HepG2 (cell line): ENCODE data around the gene FGFBP1. TPM values are rescaled to one million over a fixed set of nuclear protein-coding genes. Genes with fewer than 3 reads are reported as not detected.

Experiments
- ATAC-seq: fragments of 200-7000 bp; cut with Tn5 transposase; 3 replicates; pipeline ENCODE4 v1.9.1; 2020; ENCODE audit warnings: mild to moderate bottlenecking, moderate library complexity
- BruUV-seq: library from RNA; stranded (reverse); fragments of 400-500 nt; replicated peaks from 2 replicates; lab custom pipeline; 2021; lab: Mats Ljungman, UMichigan
- CTCF ChIA-PET: fragments of 300-600 bp; formaldehyde crosslinking; extraction: SDS; loops from one replicate; lab custom pipeline; 2021; ENCODE audit warnings: low total read pairs, inconsistent platforms, low intra/inter-chr PET ratio; lab: Yijun Ruan, JAX
- POLR2A ChIA-PET: fragments of 350-600 bp; sonication (Branson Sonifier 250); formaldehyde crosslinking; loops from one replicate; lab custom pipeline; 2020; ENCODE audit warnings: antibody characterized with exemption, inconsistent platforms; lab: Yijun Ruan, JAX
- DNase-seq: peaks from one replicate; pipeline ENCODE4 v3.0.0-alpha.2; 2015; ENCODE audit warnings: low spot score
- FAIRE-seq: peaks from 3 replicates; lab custom pipeline; 2011; peaks lifted over from hg19 to GRCh38; lab: Jason Lieb, UNC
- H2AFZ ChIP-seq: one replicate; pipeline ENCODE4 v1.6.1; 2011; ENCODE audit warnings: low read length, inconsistent platforms
- H3K27ac ChIP-seq: fragments of 300-600 bp; 3 replicates; pipeline ENCODE4 v1.8.0; 2011; ENCODE audit warnings: mixed run types, mild to moderate bottlenecking, mixed read lengths, low read length, inconsistent platforms; ENCODE audit not compliant: insufficient read depth; ENCODE audit errors: extremely low read length
- H3K27me3 ChIP-seq, 2 experiments: fragments of 200-600 bp in 1 of 2; 2 replicates in 1 of 2; 3 replicates in 1 of 2; pipeline versions ENCODE4 v1.6.0 to v1.8.0; 2011; ENCODE audit warnings: low read length in 2 of 2, mild to moderate bottlenecking in 2 of 2, moderate library complexity in 2 of 2, inconsistent platforms in 1 of 2; ENCODE audit not compliant: insufficient read depth in 2 of 2, control insufficient read depth in 1 of 2
- H3K36me3 ChIP-seq, 2 experiments: fragments of 200-600 bp in 1 of 2; replicated peaks in 1 of 2; 2 replicates in 1 of 2; 3 replicates in 1 of 2; pipeline versions ENCODE4 v1.5.1 to v1.8.0; 2011; ENCODE audit warnings: low read length in 2 of 2, inconsistent platforms in 1 of 2; ENCODE audit not compliant: insufficient read depth in 2 of 2, control insufficient read depth in 1 of 2
- H3K4me1 ChIP-seq: 2 replicates; pipeline ENCODE4 v1.5.1; 2012; ENCODE audit warnings: low read length, inconsistent platforms; ENCODE audit not compliant: insufficient read depth
- H3K4me2 ChIP-seq: 2 replicates; pipeline ENCODE4 v1.6.0; 2011; ENCODE audit warnings: low read depth, low read length, inconsistent platforms
- H3K4me3 ChIP-seq, 3 experiments: fragments of 200-600 bp in 1 of 3; sonication (generic), shearing (Covaris generic) in 1 of 3; replicated peaks in 1 of 3; 2 replicates each; pipeline ENCODE4 v1.5.1; 2011 to 2016; ENCODE audit warnings: low read length in 3 of 3, inconsistent platforms in 2 of 3, low read depth in 2 of 3, mild to moderate bottlenecking in 2 of 3, control low read depth in 1 of 3, mixed read lengths in 1 of 3; ENCODE audit not compliant: insufficient read depth in 1 of 3
- H3K79me2 ChIP-seq: one replicate; pipeline ENCODE4 v1.6.1; 2011; ENCODE audit warnings: low read length, inconsistent platforms; ENCODE audit not compliant: insufficient read depth
- H3K9ac ChIP-seq: 2 replicates; pipeline ENCODE4 v1.6.0; 2011; ENCODE audit warnings: mild to moderate bottlenecking, low read depth, low read length, inconsistent platforms; ENCODE audit not compliant: insufficient read depth
- H3K9me3 ChIP-seq: 2 replicates; pipeline ENCODE4 v1.5.1; 2012; ENCODE audit warnings: mild to moderate bottlenecking, low read length
- H4K20me1 ChIP-seq: 2 replicates; pipeline ENCODE4 v1.6.0; 2011; ENCODE audit warnings: inconsistent platforms, mild to moderate bottlenecking, low read length, moderate library complexity; ENCODE audit not compliant: insufficient read depth
- BRCA1 ChIP-seq: sonication (generic); formaldehyde crosslinking; IDR thresholded peaks from 2 replicates; pipeline ENCODE4 v1.4.0; 2020; ENCODE audit warnings: missing genetic modification reagents
- CEBPB ChIP-seq: IDR thresholded peaks from 2 replicates; pipeline ENCODE4 v1.6.1; 2011; ENCODE audit warnings: low read depth, low read length, improper control_type of control experiment, borderline replicate concordance
- CENPBD1 ChIP-seq: sonication (generic); formaldehyde crosslinking; IDR thresholded peaks from 2 replicates; pipeline ENCODE4 v1.8.0; 2022; ENCODE audit warnings: missing genetic modification reagents, low read depth, mild to moderate bottlenecking, borderline replicate concordance
- EEA1 ChIP-seq: sonication (generic); formaldehyde crosslinking; IDR thresholded peaks from 2 replicates; pipeline ENCODE4 v1.5.1; 2020; ENCODE audit warnings: mild to moderate bottlenecking, missing genetic modification reagents, borderline replicate concordance
- FLYWCH1 ChIP-seq: sonication (generic); formaldehyde crosslinking; IDR thresholded peaks from 2 replicates; pipeline ENCODE4 v1.8.1; 2023; ENCODE audit warnings: mild to moderate bottlenecking, missing genetic modification reagents
- FOXM1 ChIP-seq: sonication (generic); formaldehyde crosslinking; IDR thresholded peaks from 2 replicates; pipeline ENCODE4 v1.5.0; 2020; ENCODE audit warnings: missing genetic modification reagents
- JDP2 ChIP-seq: sonication (generic); formaldehyde crosslinking; IDR thresholded peaks from 2 replicates; pipeline ENCODE4 v1.8.1; 2022; ENCODE audit warnings: missing genetic modification reagents, borderline replicate concordance
- NFRKB ChIP-seq: fragments of 450-650 bp; IDR thresholded peaks from 2 replicates; pipeline ENCODE4 v1.6.1; 2017
- NR1H2 ChIP-seq: sonication (generic); formaldehyde crosslinking; IDR thresholded peaks from 2 replicates; pipeline ENCODE4 v1.8.1; 2022; ENCODE audit warnings: low read depth, missing genetic modification reagents, borderline replicate concordance
- RFX3 ChIP-seq: IDR thresholded peaks from 2 replicates; pipeline ENCODE4 v1.6.1; 2016; ENCODE audit warnings: missing biosample characterization, missing genetic modification reagents
- ZC3H13 ChIP-seq: sonication (generic); formaldehyde crosslinking; IDR thresholded peaks from 2 replicates; pipeline ENCODE4 v1.8.1; 2023; ENCODE audit warnings: mild to moderate bottlenecking, missing genetic modification reagents, moderate library complexity
- ZFP91 ChIP-seq: sonication (generic); formaldehyde crosslinking; IDR thresholded peaks from 2 replicates; pipeline ENCODE4 v1.9.0; 2022; ENCODE audit warnings: missing genetic modification reagents, mild to moderate bottlenecking, borderline replicate concordance
- ZNF383 ChIP-seq: sonication (generic); formaldehyde crosslinking; IDR thresholded peaks from 2 replicates; pipeline ENCODE4 v1.4.0; 2020; ENCODE audit warnings: missing genetic modification reagents, mild to moderate bottlenecking, borderline replicate concordance
- ZNF468 ChIP-seq: sonication (generic); formaldehyde crosslinking; IDR thresholded peaks from 2 replicates; pipeline ENCODE4 v1.8.0; 2022; ENCODE audit warnings: mild to moderate bottlenecking, moderate library complexity, missing genetic modification reagents
- ZNF562 ChIP-seq: sonication (generic); formaldehyde crosslinking; IDR thresholded peaks from 2 replicates; pipeline ENCODE4 v1.8.0; 2022; ENCODE audit warnings: missing genetic modification reagents, borderline replicate concordance
- ZNF746 ChIP-seq: sonication (generic); formaldehyde crosslinking; IDR thresholded peaks from 2 replicates; pipeline ENCODE4 v1.8.0; 2022; ENCODE audit warnings: mild to moderate bottlenecking, missing genetic modification reagents
- WGBS: methylation state at CpG from one replicate; pipeline ENCODE4 v1.1.6; 2017; ENCODE audit warnings: low lambda C conversion rate; 5-methylcytosine and 5-hydroxymethylcytosine counted together
- in situ Hi-C: cut with HindIII; loops from 2 replicates; pipeline ENCODE4 v1.10.0; 2017; ENCODE audit warnings: low pct_unique_long_range_greater_than_20kb; ENCODE audit not compliant: extremely low pct_ligation_motif_present
- intact Hi-C: fragments of 100-400 bp; cut with micrococcal nuclease; formaldehyde crosslinking; loops from one replicate; pipeline ENCODE4 v1.10.0; 2022; ENCODE audit not compliant: unreplicated experiment
- polyA plus RNA-seq, 8 experiments: library from polyadenylated mRNA; depleted of rRNA in 3 of 8; stranded (reverse) in 7 of 8; unstranded in 1 of 8; fragments of >200 nt; fragmentation: Illumina TruSeq in 4 of 8; extraction: Trizol in 4 of 8; gene quantifications; 2 replicates each; pipeline versions ENCODE4 v1.2.1 to v1.2.3, GENCODE V29; 2011 to 2016; ENCODE audit warnings: low read depth in 4 of 8, missing spikeins in 1 of 8, mixed read lengths in 1 of 8; ENCODE audit not compliant: insufficient read depth in 1 of 8
- total RNA-seq, 5 experiments: library from RNA; depleted of rRNA; stranded (reverse); fragments of >200 nt; fragmentation: Illumina TruSeq; extraction: Trizol; gene quantifications; 2 replicates each; pipeline ENCODE4 v1.2.3, GENCODE V29; 2016; ENCODE audit warnings: low read depth in 1 of 5

Gene FGFBP1
- total and polyA plus RNA-seq, 2 of the 13 experiments (the other 11 are each of a cell fraction or from before 2014, with no cell fraction given) = not detected

DNA sequence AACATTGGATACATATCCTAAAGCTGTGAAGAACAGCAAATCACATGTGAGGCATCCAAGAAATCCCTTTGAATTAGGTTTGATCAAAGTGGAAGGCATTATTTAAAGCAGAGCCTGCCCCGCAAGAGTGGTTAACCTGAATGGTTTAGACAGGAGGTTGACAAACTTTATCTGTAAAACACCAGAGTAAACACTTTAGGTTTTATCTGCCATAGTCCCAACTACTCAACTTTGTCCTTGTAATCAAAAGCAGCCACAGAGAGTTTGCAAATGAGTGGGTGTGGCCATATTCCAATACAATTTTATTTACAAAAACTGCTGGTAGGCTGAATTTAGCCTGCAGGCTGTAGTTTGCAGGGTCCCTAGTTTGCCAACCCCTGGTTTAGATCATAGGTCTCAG, 49.7 kb upstream of the FGFBP1 start:
- intact Hi-C loops = no loop called here

More for the DNA sequence above, 49.7 kb upstream of the FGFBP1 start:
- 44% methylated on average over 1 of the region's 1 CpG for WGBS
- no peak for ATAC-seq
- no peak for FAIRE-seq
- H3K79me2 ChIP-seq = no peaks in the 10 kb centered on the region
- no peaks in the 10 kb centered on the region for H3K27me3 ChIP-seq
- H3K36me3 ChIP-seq = no peaks in the 10 kb centered on the region
- DNase-seq = no peak
- no peaks in the 10 kb centered on the region for H3K9me3 ChIP-seq
- H2AFZ ChIP-seq = no peak overlapping the region
- H3K4me1 ChIP-seq = 0 out of 2 replicates have a peak, but pooled peaks cover 6% of the 10 kb centered on the region
- no TSS peak for BruUV-seq
- ChIA-PET POLR2A (no interaction called here), CTCF (no interaction called here)
- H3K27ac ChIP-seq = no peak overlapping the region
- no peak overlapping the region for H3K4me2 ChIP-seq
- H3K4me3 ChIP-seq = no peak overlapping the region
- TF ChIP-seq CEBPB (no peak), FOXM1 (CRISPR knock-in tag) (no peak), JDP2 (no peak), RFX3 (CRISPR knock-in tag) (no peak), FLYWCH1 (CRISPR knock-in tag) (no peak), CENPBD1 (CRISPR knock-in tag) (no peak), ZNF562 (CRISPR knock-in tag) (no peak), NR1H2 (CRISPR knock-in tag) (no peak), ZC3H13 (CRISPR knock-in tag) (no peak), EEA1 (CRISPR knock-in tag) (no peak), NFRKB (no peak), ZNF383 (no peak), ZNF468 (CRISPR knock-in tag) (no peak), ZNF746 (CRISPR knock-in tag) (no peak), BRCA1 (CRISPR knock-in tag) (no peak), ZFP91 (CRISPR knock-in tag) (no peak)
- H4K20me1 ChIP-seq = no peaks in the 10 kb centered on the region
- in situ Hi-C loops = no loop called here
- no peak overlapping the region for H3K9ac ChIP-seq
